Rectal smooth muscle tissue (tissue), 1 donor: ENCODE results near the gene TUBB.
A peak's percentile ranks its signal among the peaks of the same experiment; 100 is the strongest.

ENCODE experiments used
- H3K27ac ChIP-seq: one replicate; pipeline ENCODE4 v1.7.0; 2013; ENCODE audit warnings: low read depth, low read length, inconsistent platforms
- H3K27me3 ChIP-seq: one replicate; pipeline ENCODE4 v1.7.0; 2013; ENCODE audit warnings: low read length; ENCODE audit not compliant: control insufficient read depth, insufficient read depth
- H3K36me3 ChIP-seq: one replicate; pipeline ENCODE4 v1.7.0; 2013; ENCODE audit warnings: low read length; ENCODE audit not compliant: control insufficient read depth, insufficient read depth
- H3K4me1 ChIP-seq: one replicate; pipeline ENCODE4 v1.7.0; 2013; ENCODE audit warnings: low read length; ENCODE audit not compliant: control insufficient read depth, insufficient read depth
- H3K4me3 ChIP-seq: one replicate; pipeline ENCODE4 v1.7.0; 2013; ENCODE audit warnings: low read length
- H3K9ac ChIP-seq: one replicate; pipeline ENCODE4 v1.7.0; 2013; ENCODE audit warnings: low read length

TUBB gene

GRCh38 chr6:30742316-30743098 is 22.4 kb downstream of the TUBB start, which contains the start of gene FLOT1:
TSS of gene FLOT1 (minus strand) at chr6:30742687. CDS start at chr6:30742189, 498 bp downstream.
- Histone ChIP-seq H3K4me1 (peaks cover 16% of the 10 kb centered on the region), H3K36me3 (peaks cover 28% of the 10 kb centered on the region), H3K4me3 (peak within 1 kb of the TSS; percentile 93), H3K27ac (peak within 1 kb of the TSS; percentile 97), H3K27me3 (no peaks in the 10 kb centered on the region), H3K9ac (peak within 1 kb of the TSS; percentile 96)

GRCh38 chr6:30743099-30744053 is 23.2 kb downstream of the TUBB start:
- H3K36me3 ChIP-seq: peaks cover 21% of the 10 kb centered on the region
- H3K9ac ChIP-seq: peak overlapping the region; percentile 94
- peak overlapping the region; percentile 97 for H3K27ac ChIP-seq
- no peaks in the 10 kb centered on the region for H3K27me3 ChIP-seq
- H3K4me1 ChIP-seq: peaks cover 16% of the 10 kb centered on the region
- peak overlapping the region; percentile 89 for H3K4me3 ChIP-seq

GRCh38 chr6:30744054-30744805 is 24.1 kb downstream of the TUBB start, which contains the start of gene IER3:
TSS of gene IER3 (minus strand) at chr6:30744547. CDS start at chr6:30744518, 29 bp downstream.
- peaks cover 11% of the 10 kb centered on the region for H3K4me1 ChIP-seq
- H3K36me3 ChIP-seq: peaks cover 15% of the 10 kb centered on the region
- H3K9ac ChIP-seq: peak within 1 kb of the TSS; percentile 94
- H3K27me3 ChIP-seq: no peaks in the 10 kb centered on the region
- H3K27ac ChIP-seq: peak within 1 kb of the TSS; percentile 97
- peak within 1 kb of the TSS; percentile 89 for H3K4me3 ChIP-seq

- Histone ChIP-seq H3K36me3 (no peaks in the 10 kb centered on the region), H3K27me3 (no peaks in the 10 kb centered on the region), H3K4me3 (no peak overlapping the region), H3K27ac (peak overlapping the region; percentile 11), H3K4me1 (peaks cover 8% of the 10 kb centered on the region), H3K9ac (no peak overlapping the region)
Measured at GRCh38 chr6:30747300-30747687, 27.1 kb downstream of the TUBB start.

GRCh38 chr6:30747902-30748769 is 28.0 kb downstream of the TUBB start:
- peak overlapping the region; percentile 21 for H3K27ac ChIP-seq
- H3K9ac ChIP-seq: no peak overlapping the region
- no peaks in the 10 kb centered on the region for H3K27me3 ChIP-seq

DNA sequence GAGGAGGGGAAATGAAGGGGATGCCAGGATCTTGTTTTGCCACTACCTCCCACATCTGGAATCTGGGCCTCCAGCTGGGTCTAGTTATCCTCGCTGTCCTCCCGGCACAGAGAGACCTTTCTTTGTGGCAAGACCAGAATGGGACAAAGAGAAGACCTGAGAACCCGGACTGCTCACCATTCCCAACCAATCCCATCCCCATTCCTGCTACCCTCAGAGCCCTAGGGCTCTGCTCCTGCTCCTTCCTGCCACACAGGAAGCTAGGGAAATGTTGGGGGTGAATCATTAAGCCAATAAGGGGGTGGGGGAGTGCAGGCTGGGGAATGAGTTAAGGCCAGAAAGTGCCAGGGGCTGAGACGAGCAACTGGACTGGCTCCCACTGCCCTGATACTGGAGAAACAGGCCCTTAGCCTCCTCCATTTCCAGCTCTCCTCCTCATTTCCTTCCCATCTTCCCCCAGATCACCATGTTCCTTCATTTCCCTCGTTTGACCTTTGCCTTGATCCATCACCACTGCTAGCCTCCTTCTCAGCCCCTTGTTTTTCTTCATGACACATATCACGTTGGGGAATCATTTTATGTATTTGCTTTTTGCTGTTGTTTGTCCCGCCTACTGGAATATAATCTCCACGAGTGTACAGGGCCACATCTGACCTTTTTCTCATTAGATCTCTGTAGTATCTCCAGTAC is 28.8 kb downstream of the TUBB start:
- Histone ChIP-seq H3K9ac (no peak overlapping the region), H3K4me3 (no peak overlapping the region), H3K27me3 (no peaks in the 10 kb centered on the region), H3K4me1 (peaks cover 17% of the 10 kb centered on the region), H3K27ac (peak overlapping the region; percentile 18), H3K36me3 (no peaks in the 10 kb centered on the region)

More at GRCh38 chr6:30747902-30748769, 28.0 kb downstream of the TUBB start:
- peaks cover 13% of the 10 kb centered on the region for H3K4me1 ChIP-seq
- no peaks in the 10 kb centered on the region for H3K36me3 ChIP-seq
- H3K4me3 ChIP-seq: no peak overlapping the region

DNA sequence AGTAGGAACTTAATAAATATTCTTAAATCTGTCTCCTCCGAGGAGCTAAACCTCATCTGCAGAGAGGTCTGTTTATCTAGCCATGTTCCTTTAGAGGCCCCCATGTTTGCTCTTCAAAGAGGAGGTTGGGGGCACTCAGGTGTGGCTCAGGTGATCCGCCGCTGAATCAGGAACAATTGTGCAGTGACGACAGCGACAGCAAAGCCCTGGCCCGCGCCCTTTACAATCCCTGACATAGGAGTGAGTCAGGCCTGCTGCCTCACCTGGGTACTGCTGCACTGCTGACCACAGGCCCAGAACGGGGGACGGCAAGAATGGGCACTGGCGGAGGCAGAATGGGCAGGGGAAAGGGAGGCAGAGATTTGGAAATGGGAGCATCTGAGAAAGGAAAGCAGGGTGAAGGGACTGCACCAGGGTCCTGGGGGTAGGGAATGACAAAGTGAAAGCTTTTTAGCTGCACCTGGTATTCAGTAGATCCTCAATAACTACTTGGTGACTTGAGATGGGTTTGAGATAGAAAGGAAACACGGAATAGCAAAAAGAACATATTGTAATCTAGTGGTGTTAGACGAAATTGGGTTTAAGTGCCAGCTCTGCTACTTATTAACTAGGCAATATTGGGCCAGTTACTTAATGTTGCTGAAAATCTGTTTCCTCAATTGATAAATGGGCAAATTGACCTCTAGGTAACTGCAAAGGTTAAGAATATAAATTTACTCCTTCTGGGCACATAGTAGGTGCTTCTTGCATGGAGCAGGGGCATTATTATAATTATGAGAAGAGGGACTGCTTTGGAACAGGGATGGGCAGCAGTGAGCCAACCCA is 29.6 kb downstream of the TUBB start:
- peak overlapping the region; percentile 18 for H3K27ac ChIP-seq

GRCh38 chr6:30750379-30750668 is 30.2 kb downstream of the TUBB start:
- Histone ChIP-seq H3K36me3 (no peaks in the 10 kb centered on the region), H3K27ac (peak overlapping the region; percentile 18), H3K4me1 (peaks cover 17% of the 10 kb centered on the region), H3K27me3 (no peaks in the 10 kb centered on the region), H3K9ac (no peak overlapping the region), H3K4me3 (no peak overlapping the region)

More for the DNA sequence above, 29.6 kb downstream of the TUBB start:
- no peaks in the 10 kb centered on the region for H3K36me3 ChIP-seq
- H3K4me1 ChIP-seq: peaks cover 17% of the 10 kb centered on the region
- H3K4me3 ChIP-seq: no peak overlapping the region
- no peaks in the 10 kb centered on the region for H3K27me3 ChIP-seq
- H3K9ac ChIP-seq: no peak overlapping the region

DNA sequence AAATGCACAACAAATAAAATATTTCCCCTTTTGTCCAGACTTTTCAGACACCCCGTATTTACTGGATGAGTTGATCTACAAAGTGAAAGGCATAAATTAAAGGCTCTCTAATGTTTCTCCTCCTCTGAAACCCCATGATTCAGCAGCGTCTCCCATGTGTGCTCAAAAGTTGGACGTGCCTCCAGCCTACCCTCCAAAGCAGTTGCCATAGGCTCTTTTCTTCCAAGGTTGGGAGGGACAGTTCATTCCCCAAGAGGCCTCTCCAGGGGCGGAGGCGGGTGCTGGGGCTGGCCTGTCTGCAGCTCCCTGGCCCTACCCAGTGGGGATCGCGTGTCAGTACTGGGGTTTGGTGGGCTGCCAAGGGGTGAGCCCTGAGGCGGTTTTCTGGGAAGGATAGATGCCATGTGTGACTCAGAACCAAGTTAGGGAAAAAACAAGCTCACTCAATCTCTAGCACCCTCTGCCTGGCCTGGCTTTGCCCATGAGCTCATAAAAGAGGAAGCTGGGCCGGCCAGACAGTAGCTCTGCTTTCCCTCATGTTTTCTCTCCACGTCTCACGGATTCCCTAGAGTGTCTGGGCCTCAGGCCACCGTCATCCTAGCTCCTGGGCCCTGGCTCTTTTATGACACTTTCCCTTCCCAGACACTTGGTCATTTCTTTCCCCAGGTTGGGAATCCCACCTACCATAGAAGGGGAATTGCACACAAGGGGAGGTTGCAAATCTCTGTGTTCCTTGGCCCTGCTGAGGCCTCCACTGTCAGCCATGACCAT is 32.2 kb downstream of the TUBB start:
- no peaks in the 10 kb centered on the region for H3K27me3 ChIP-seq
- H3K4me1 ChIP-seq: peaks cover 17% of the 10 kb centered on the region
- no peak overlapping the region for H3K9ac ChIP-seq
- no peaks in the 10 kb centered on the region for H3K36me3 ChIP-seq
- peak overlapping the region; percentile 97 for H3K27ac ChIP-seq
- H3K4me3 ChIP-seq: no peak overlapping the region

DNA sequence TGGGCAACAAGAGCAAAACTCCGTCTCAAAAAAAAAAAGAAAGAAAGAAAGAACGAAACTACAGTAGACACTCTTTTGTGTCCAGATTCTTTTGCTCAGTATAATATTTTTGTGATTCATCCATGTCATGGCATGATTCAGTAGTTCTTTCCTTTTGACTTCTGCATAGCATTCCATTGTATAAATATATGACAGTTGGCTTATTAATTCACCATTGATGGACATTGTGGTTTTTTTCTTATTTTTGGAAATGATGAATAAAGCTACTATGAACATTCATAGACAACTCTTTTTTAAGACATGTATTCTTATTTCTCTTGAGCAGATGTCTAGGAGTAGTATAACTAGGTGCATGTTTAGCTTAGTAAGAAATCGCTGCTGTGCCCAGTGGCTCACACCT is 34.5 kb downstream of the TUBB start:
- Histone ChIP-seq H3K36me3 (no peaks in the 10 kb centered on the region), H3K4me3 (no peak overlapping the region), H3K4me1 (peaks cover 19% of the 10 kb centered on the region), H3K27me3 (no peaks in the 10 kb centered on the region), H3K27ac (no peak overlapping the region), H3K9ac (no peak overlapping the region)
